Measurements from ENCODE around the gene TOGARAM1.

The TOGARAM1 gene, protein sequence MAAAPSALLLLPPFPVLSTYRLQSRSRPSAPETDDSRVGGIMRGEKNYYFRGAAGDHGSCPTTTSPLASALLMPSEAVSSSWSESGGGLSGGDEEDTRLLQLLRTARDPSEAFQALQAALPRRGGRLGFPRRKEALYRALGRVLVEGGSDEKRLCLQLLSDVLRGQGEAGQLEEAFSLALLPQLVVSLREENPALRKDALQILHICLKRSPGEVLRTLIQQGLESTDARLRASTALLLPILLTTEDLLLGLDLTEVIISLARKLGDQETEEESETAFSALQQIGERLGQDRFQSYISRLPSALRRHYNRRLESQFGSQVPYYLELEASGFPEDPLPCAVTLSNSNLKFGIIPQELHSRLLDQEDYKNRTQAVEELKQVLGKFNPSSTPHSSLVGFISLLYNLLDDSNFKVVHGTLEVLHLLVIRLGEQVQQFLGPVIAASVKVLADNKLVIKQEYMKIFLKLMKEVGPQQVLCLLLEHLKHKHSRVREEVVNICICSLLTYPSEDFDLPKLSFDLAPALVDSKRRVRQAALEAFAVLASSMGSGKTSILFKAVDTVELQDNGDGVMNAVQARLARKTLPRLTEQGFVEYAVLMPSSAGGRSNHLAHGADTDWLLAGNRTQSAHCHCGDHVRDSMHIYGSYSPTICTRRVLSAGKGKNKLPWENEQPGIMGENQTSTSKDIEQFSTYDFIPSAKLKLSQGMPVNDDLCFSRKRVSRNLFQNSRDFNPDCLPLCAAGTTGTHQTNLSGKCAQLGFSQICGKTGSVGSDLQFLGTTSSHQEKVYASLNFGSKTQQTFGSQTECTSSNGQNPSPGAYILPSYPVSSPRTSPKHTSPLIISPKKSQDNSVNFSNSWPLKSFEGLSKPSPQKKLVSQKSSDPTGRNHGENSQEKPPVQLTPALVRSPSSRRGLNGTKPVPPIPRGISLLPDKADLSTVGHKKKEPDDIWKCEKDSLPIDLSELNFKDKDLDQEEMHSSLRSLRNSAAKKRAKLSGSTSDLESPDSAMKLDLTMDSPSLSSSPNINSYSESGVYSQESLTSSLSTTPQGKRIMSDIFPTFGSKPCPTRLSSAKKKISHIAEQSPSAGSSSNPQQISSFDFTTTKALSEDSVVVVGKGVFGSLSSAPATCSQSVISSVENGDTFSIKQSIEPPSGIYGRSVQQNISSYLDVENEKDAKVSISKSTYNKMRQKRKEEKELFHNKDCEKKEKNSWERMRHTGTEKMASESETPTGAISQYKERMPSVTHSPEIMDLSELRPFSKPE (N-terminal part only)

DNA sequence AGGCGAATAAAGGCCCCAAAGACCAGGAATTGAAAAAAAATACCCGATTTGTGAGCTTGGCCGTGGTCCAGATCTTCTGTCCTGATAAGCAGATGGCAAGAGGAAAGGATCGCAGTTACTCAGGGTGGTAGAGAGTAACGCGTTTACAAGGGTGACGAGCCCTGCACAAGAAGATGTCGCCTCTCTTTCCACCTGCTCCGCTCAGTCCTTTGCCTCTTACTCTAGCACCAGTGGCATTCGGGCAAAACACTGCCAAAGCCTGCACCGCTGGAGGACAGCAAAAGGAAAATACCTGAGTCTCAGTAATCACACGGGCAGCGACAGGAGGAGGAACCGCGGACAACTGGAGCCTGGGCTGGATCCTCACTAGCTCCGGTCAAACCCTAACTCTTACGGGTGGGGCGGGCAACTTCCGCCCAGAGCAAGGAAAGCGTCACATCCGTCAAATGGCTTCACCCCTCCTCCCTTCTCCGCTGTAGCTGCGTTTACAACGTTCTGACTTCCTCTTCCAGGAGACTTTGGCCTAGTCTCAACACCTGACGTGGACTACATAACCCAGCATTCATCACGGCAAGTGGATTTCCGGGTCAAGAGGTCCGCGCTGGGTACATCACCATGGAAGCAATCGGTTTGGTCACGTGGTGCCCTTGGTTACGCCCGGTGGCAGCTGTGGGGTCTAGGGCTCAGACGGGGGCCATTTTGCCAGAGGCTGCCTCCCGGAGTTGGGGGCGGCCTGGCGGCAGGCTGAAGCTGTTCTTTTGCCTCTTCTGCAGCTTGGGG lies at the start of gene TOGARAM1, which contains the start of gene KLHL28:
Gene TOGARAM1, plus strand, starts transcription at position 637 of the 780 bp plus-strand sequence. CDS start 232 bp downstream, outside the sequence.
Gene KLHL28, minus strand, starts transcription at position 394 of the 780 bp plus-strand sequence. CDS start 16,019 bp downstream, outside the sequence.
- peak; percentile 100 for DNase-seq (ENCODE audit: low spot score)

DNA sequence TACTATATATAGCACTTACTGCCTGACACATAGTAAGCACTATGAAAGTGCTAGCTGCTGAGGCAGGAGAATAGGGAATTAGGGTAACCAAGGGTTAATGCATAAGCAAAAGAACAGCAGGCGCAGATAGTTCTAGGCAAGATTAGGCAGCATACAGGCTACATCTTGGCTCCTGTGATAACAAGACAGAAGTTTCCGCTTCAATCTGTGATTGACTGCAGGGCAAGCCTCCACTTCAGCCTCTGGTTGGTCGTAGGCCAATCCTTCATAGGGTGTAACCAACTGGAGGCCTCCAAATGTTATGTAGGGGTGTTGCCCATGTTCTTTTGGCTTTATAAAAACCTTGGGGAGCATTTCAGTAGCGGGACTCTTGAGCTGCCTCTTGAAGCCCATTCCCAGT lies 47.1 kb upstream of the TOGARAM1 start:
- DNase-seq (ENCODE audit: low spot score) = no peak

DNA sequence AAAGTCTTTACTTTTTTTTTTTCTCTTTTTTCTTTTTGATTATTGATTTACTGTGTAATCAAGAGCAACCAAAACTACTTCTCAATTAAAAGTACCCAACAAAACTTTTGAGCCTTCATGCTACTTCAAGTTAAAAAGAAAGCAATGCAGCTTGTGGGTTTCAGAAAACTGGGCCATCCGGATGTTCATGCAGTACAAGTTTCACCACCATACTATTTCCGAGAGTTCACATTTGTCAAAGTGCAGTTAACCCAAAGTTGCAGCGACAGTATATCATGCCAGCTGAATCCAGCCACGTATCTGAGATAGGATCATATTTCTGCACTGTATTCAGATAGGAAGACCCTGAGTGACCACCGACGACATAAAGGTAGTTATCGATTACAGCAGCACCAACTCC lies 33.2 kb upstream of the TOGARAM1 start:
- DNase-seq (ENCODE audit: low spot score) = no peak

DNA sequence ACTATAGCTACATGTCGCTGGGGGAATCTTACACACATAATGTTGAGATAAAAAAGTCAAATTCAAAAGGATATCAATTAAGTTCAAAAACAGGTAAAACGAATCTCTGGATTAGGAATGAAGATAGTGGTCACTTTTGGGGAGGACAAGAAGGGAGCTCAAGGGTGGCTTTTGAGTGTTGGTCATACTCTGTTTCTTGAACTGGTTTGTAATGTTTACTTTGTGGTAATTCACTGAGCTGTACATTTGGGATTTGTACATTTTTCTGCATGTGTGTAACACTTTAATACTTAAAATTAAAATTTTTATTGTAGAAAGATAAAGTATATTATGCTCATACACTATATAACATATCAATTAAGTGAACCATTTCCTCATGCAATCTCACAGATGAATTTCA lies 26.8 kb upstream of the TOGARAM1 start:
- DNase-seq (ENCODE audit: low spot score) = no peak

DNA sequence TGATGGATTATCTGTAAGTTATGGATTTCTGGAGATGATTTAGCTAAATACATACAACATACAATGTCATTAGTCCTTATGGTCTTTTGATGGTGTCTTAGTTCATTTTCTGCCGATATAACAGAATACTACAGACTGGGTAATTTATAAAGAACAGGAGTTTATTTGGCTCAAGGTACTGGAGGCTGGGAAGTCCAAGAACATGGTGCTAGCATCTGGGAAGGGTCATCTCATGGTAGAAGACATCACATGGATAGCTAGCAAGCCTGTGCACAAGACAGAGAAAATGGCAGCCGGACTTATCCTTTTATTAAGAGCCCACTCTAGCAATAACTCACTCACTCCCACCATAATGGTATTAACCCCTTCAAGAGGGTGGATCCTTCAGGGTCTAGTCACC lies 24.4 kb upstream of the TOGARAM1 start:
- no peak for DNase-seq (ENCODE audit: low spot score)

DNA sequence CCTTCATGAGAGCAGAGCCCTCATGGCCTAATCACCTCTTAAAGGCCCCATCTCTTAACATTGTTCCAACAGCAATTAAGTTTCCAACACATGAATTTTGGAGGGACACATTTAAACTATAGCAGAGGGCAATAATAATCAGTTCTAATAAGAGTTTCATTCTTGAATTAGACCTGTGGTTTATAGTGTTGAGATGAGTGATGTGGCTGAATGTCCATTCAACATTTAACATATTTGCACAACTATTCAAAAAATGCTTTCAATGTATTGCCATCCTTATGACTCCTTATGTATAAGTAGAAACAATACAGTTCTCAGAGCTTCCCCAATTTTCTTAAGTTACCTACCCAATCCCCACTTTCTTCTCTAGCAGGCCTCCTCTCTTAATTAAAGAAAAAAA lies 21.8 kb upstream of the TOGARAM1 start:
- DNase-seq (ENCODE audit: low spot score) = no peak

DNA sequence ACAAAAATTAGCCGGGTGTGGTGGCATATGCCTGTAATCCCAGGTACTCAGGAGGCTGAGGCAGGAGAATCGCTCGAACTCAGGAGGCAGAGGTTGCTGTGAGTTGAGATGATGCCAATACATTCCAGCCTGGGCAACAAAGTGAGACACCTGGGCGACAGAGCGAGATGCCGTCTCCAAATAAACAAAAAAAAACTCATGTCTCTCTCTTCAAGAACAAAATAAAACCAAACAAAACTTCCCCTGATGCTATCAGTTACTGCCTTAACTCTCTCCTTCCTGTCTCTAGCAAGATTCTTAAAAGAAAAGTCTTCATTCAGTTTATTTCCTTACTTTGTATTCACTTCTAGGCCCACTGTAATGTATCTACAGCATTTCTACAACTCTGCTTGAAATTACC lies 21.0 kb upstream of the TOGARAM1 start:
- DNase-seq (ENCODE audit: low spot score) = no peak

DNA sequence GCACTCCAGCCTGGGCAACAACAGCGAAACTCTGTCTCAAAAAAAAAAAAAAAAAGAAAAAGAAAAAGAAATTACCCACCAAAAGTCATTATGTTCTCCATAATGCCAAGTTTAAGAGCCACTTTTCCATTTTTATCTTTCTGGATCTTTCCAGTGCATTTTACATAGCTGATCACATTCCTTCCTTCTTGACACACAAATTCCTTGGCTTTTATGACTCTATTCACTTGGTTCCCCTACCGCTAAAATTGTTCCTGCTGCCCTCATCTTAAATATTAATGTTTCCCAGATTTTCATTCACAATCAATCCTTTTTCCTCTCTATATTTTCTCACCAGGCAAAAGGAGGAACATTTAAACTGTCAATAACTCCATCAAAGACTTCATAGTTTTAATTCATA lies 20.4 kb upstream of the TOGARAM1 start:
- no peak for DNase-seq (ENCODE audit: low spot score)

DNA sequence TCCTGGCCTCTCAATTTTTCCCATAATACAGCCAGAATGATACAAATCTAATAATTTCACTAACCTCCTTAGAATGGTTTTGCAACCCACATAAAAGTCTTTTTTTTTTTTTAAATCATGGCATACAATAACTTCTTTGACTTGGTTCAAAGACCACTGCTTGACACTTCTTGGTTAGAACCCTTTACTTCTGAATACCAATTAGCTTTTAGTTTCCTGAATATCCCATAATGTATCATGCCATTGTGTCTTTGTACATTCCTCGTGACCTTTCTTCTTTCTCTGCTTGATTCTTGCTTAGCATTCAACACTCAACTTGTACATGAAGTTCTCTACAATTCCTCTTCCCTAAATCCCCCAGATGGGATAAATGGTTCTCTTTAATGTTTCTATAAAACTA lies 19.6 kb upstream of the TOGARAM1 start:
- DNase-seq (ENCODE audit: low spot score) = no peak

DNA sequence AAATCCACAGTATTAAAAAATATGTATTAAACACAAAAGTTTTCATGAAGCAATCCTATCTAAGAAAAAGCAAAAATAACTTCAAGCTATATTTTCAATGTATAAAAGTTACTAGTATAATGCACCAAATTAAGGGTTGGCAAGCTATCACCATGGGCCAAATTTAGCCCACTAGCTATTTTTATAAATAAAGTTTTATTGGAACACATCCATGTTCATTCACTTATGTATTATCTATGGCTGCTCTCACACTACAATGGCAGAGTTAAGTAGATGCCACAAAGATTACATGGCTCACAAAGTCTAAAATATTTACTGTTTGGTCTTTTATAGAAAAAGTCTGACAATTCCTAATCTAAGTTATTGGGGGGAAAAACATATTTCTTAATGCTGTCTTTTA lies 17.9 kb upstream of the TOGARAM1 start:
- DNase-seq (ENCODE audit: low spot score) = no peak

DNA sequence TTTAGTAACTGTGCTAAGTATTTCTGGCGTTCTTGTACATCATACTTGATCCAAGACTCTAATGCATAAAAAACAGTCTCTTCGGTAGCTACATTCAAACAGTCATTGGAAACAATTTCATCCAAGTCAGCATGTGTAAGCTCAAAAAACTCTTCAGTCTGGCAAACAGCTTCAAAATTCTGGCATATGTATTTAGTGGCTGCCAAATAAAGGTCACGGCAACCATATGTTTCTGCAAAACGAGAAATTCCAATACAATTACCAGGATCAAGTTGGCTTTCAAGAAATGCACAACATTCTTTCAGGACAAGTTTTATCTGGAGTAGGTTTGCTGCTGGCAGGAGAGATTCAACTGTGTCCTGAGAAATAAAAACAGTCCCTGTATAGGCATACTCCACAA lies 16.7 kb upstream of the TOGARAM1 start:
- DNase-seq (ENCODE audit: low spot score) = peak; percentile 51

DNA sequence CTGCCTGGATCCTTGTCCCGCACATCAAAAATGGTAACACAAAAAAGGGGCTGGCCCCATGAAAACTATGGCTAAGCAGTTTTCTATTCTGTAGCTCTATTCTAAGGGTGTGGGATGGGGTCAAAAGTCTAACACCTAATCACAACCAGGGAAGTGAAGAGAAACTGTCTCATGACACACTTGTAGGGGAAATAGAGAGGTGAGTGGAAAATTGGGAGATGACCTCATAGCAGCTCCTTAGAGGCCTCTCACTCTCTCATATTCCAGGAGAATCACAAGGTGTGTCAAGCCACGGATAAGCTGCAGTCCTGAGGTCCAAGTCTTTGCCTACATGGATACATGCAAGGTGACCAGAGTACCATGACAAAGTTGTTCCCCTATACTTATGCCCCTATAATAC lies 10.9 kb upstream of the TOGARAM1 start:
- no peak for DNase-seq (ENCODE audit: low spot score)

DNA sequence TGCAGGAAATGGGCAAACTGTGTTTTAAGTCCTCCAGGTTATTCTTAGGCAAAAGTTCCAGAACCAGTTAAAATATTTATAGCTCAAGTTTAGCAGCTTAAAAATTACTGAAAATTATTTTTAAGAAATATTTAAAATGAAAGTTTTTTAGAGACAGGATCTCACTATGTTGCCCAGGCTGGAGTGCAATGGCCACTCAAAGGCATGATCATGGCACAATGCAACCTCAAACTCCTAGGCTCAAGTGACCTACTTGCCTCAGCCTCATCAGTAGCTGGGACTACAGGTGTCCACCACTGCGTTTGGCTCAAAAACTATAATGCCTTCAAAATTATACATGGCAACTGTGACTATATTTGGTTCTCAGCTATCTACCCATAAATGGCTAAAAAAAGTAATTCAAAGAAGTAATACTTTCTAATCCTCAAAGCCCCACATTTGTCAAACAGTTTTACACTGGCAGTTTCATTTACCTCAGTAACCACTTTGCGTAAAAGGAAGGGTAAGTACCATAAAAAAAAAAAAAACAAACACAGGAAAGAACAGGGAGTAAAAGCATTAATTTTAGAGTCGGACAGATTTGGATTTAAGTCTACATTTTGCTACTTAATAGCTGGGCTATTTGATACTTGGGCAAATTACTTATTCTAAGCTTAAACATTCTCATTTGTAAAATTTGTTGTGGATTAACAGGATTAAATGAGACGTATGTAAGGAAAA lies 9.4 kb upstream of the TOGARAM1 start:
- DNase-seq (ENCODE audit: low spot score) = no peak

DNA sequence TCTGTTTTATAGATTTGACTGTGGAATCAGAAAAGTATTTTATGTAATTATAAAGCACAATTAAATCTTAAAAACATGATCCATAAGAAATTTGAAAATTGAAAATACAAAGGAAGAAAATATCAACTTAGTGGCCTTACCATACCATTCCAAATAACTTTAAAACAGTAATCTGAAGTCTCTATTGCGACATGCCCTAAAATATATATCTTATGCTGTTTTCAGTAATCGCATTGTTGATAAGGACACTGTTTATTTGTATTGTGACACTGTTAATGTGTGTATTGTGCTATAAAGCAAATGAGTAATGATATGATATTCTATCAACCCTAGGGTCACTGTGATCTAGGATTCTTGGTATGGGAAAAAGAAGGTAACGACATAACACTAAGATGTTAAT lies 7.2 kb upstream of the TOGARAM1 start:
- DNase-seq (ENCODE audit: low spot score) = no peak

DNA sequence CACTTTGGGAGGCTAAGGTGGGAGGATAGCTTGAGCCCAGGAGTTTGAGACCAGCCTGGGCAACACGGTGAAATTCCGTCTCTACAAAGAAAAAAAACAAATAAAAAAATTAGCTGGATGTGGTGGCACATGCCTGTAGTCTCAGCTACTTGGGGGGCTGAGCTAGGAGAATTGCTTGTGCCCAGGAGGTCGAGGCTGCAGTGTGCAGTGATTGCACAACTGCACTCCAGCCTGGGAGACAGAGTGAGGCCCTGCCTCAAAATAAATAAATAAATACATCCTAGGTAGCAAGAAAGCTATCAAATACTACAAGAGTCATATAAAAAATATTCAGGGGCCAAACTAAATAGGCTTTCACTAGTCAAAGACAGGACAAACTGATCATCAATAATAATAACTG lies 6.5 kb upstream of the TOGARAM1 start:
- DNase-seq (ENCODE audit: low spot score) = no peak

DNA sequence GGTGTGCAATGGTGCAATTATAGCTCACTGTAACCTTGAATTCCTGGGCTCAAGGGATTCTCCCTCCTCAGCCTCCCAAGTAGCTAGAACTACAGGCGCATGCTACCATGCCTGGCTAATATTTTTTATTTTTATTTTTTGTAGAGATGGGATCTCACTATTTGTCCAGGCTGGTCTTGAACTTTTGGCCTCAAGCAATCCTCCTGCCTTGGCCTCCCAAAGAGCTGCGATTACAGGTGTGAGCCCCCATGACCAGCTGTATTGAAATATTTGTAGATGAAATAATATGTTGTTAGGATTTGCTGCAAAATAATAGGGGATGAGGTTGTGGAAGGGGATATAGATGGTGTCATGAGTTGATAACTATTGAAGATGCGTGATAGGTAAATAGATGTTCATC lies 5.1 kb upstream of the TOGARAM1 start:
- DNase-seq (ENCODE audit: low spot score) = no peak

DNA sequence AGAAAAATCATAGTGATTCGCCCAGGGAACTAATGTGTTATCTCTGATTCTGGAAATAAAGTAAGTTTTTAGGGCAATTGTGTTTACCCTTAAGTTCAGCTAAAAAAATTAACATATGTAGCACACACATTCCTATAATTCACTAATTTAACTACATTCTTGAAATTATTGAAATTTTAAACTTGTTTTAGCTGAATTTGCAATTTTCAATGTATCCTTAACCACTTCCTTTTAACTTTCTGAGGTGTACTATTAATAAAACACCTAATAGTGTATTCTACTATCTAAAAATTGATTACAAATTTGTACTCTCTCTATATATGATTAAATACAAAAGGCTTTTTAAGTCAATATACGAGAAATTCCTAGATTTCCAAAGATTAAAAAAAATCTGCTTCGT lies 2.5 kb upstream of the TOGARAM1 start:
- DNase-seq (ENCODE audit: low spot score) = no peak

DNA sequence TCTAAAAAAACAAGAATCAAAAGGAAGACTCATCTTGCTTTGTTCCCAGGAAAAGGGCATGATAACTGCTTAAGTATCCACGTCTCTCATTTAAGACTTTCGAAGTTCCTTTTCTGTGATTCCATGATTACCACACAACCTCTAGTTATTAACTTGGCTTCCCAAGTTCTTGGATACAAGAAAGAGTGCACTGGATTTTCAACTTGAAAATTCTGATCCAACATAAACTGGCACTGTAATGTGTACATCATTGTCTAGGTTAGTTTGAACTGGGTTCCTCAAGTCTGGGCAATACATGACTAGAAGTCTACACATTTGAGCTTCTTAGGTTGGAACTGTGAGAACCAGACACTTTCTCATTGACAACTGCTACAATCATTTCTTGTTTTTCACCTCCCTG lies 1.8 kb upstream of the TOGARAM1 start:
- no peak for DNase-seq (ENCODE audit: low spot score)

DNA sequence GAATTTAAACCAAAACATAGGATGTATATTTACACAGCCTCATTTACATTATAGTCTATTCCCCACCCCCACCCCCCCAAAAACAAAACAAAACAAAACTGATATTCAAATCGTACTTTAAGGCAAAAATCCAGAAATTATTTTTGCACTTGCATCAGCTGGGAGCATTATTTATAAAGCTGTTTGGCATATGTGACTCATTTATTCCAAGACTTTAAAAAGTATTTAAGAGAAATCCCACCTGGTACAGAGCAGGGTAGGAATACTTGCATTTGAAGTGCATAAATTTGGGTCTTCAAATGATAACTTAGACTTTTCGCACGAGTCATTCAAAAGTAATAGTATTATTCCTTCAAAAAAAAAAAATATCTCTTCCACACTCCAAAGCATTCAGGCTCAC lies 1.3 kb upstream of the TOGARAM1 start:
- no peak for DNase-seq (ENCODE audit: low spot score)

DNA sequence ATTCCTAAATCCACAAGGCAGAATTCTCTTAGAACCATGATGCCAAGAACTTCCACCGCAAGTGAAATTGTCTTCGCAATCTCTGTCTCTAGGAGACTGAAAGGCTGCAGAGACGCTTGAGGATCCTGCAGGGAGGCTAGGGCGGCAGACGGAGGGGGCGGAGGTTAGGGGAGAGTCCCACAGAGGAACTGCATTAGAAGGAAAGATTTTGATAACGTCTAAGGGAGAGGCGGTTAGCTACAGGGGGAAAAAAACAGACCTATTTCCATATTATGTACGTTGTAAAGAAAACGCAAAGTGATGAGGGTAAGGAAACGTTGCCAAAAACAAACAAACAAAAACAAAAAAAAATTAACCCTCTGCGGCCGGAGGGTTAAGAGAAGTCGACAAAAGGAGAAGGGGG lies 838 bp upstream of the TOGARAM1 start:
- peak; percentile 70 for DNase-seq (ENCODE audit: low spot score)
